SW480 (cell line): ENCODE data around the gene SLC2A5.

Experiments
- DNase-seq: peaks from one replicate; pipeline ENCODE4 v3.0.0-alpha.2; 2016; ENCODE audit warnings: low spot score

SLC2A5 gene

DNA sequence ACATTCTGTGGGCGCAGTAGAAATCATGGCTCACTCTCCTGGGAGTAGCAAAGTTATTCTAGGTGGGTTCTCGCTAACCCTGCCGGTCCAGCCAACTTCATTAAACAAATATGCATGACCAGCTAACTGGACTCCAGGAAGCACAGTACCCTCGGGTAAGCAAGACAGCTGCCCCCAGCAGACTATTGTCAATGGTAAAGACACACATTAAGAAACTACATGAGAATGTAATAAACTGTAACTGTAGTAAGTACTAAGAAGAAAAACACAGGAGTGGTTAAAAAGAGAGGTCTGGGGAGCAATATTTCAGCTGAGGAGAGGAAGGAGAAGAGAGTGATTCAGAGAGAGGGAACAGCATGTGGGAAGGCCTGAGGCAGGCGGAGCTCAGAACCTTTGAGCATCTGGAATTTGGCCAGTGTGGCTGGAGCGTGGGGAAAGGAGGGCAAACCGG lies 7.4 kb downstream of the SLC2A5 start:
- no peak for DNase-seq

DNA sequence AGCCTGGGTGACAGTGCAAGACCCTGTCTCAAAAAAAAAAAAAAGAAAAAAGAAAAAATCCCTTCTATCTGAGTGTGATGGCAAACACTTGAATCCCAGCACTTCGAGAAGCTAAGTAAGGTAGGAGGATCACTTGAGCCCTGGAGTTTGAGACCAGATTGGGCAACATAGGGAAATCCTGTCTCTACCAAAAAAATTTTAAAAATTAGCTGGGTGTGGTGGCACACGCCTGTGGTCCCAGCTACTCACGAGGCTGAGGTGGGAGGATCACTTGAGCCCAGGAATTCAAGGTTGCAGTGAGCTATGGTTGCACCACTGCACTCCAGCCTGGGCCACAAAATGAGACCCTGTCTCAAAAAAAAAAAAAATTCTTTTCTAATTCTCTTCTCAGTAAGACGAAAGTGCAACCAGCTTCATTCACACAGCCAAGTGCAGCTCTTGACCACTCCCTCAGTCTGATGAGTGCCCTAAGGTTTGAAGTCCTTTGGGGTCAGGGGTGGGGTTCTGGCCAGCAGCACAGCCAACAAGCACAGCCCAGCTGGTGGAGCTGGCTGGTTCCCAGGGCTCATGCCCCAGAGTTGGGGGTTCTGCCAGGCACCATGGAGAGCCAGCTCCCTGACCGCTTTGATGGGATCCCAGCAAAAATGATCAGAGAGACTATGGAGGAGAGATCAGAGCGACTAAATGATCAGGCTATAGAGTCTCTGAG lies 8.0 kb downstream of the SLC2A5 start:
- no peak for DNase-seq

DNA sequence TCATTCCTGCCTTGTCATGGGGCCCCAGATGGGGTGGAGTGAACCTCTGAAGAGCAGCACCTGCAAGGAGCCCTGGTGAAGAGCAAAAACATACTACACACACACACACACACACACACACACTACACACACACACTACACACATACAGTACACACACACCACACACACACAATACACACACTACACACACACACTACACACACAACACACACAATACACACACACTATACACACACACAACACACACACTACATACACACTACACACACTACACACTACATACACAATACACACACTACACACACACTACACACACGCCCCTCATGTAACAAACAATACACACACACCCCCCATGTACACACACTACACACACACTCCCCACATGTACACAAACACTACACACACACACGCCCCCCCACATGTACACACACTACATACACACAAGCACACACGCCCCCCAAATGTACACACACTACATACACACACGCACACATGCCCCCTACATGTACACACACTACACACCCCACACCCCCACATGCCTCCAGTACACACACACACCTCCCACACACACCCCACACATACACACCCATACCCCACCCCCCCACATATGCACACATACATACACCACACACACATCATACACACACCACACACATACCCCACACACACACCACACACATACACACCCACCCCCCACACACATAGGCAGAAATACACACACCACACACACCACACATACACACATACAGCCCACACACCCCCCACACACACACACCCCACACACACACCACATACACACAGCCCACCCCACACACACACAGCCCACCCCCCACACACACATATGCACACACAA lies 9.3 kb downstream of the SLC2A5 start:
- DNase-seq: no peak

DNA sequence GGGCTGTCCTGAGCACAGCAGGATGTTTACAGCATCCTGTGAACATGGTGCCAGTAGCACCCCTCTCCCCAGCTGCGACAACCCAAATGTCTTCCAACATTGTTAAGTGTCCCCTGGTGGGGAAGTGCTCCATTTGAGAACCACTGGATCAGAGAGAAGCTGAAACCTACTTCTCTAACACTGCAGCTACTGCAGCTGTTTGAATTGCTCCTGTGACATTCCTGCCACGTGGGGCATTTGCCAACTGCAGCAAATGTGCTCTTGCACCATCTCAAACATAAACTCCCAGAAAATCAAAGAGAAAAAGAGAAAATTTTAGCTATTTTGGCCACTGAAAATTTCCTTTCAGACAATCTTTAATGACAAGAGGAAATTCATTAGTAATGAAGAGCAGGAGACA lies 11.0 kb downstream of the SLC2A5 start:
- no peak for DNase-seq

DNA sequence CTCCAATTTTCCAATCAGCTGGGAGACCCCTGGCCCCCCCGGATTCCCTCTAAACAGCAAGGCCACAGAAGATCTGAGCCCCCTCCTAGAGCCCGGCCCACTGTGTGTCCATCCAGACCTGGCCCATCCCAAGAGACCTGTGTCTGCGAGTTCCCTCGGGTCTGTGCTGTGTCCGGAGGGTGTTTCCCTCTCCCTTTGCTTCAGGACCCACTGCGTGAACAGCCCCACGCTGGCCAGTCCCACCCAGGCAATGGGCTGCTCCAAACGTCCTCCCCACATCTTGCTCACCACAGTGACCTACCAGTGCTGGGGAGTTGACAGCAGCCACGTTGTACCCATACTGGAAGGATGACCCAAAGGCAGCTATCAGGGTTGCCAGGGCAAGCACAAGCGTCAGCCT lies 11.6 kb downstream of the SLC2A5 start:
- no peak for DNase-seq

DNA sequence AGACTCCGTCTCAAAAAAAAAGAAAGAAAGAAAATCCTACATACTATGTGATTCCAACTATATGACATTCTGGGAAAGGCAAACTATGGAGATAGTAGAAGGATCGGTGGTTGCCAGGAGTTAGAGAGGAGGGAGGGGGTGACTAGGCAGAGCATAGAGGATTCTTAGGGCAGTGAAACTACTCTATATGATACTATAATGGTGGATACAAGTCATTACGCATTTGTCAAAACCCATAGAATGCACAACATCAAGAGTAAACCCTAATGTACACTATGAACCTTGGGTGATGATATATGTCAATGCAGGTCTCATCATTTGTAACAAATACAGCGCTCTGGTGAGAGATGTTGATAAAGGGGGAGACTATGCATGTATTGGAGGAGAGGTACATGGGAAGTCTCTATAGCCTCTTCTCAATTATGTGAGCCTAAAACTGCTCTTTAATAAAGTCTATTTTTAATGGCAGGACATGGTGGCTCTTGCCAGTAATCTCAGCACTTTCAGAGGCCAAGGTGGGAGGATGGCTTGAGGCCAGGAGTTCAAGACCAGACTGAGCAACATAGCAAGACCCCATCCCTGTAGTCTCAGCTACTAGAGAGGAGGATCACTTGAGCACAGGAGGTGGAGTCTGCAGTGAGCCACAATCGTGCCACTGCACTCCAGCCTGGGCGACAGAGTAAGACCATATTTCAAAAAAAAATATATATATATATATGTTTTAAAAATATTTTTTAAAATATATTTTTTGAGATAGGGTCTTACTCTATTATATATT lies 17.0 kb downstream of the SLC2A5 start:
- DNase-seq: no peak

DNA sequence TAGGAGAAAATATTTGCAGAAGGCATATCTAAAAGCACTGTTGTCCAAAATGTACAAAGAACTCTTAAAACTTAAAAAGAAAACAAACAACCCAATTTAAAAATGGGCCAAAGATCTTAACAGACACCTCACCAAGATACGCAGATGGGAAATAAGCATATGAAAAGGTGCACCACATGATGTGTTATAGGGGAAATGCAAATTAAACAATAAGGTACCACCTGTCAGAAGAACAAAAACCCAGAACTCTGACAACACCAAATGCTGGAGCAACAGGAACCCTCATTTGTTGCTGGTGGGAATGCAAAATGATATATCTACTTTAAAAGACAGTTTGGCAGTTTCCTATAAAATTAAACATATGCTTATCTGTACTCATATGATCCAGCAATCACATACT lies 18.1 kb downstream of the SLC2A5 start:
- no peak for DNase-seq

DNA sequence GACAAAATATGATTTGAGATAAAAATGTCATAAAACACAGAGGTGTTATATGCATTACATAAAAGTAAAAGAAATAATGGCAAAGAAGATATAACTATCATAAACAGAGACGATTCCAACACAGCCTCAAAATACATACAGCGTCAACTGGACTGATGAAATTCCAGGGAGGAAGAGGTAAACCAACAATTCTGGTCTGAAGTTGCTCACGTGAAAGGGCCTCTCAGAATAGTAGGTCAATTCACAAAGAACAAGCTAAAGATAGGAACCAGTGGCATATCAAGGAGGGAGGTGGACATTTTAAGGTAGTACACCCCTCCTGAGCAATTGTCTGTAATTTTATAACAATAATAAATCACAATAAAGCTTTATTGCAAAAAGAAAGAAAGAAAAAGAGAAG lies 18.6 kb downstream of the SLC2A5 start:
- no peak for DNase-seq

DNA sequence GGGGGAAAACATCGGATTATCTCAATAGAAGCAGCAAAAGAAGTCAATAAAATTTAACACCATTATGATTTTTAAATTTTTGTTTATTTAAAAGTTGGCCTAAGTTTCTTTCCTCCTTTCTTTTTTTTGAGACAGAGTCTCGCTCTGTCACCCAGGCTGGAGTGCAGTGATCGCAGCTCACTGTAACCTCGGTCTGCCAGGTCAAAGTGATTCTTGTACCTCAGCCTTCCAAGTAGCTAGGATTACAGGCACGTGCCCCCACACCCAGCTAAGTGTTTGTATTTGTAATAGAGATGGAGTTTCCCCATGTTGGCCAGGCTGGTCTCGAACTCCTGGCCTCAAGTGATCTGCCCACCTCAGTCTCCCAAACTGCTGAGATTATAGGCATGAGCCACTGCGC lies 20.9 kb downstream of the SLC2A5 start:
- DNase-seq: no peak

DNA sequence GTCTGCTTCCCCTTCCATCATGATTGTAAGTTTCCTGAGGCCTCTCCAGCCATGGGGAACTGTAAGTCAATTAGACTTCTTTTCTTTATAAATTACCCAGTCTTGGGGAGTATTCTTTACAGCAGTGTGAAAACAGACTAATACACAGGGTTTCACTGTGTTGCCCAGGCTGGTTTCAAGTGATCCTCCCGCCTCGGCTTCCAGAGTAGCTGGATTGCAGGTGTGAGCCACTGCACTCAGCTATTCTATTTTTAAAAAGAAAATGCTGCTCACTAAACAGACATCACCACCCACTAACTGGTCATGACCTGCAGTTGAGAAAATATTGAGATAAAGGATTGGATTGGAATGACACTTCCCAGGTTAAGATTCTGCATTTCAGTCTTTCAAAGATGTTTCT lies 22.4 kb downstream of the SLC2A5 start:
- no peak for DNase-seq

DNA sequence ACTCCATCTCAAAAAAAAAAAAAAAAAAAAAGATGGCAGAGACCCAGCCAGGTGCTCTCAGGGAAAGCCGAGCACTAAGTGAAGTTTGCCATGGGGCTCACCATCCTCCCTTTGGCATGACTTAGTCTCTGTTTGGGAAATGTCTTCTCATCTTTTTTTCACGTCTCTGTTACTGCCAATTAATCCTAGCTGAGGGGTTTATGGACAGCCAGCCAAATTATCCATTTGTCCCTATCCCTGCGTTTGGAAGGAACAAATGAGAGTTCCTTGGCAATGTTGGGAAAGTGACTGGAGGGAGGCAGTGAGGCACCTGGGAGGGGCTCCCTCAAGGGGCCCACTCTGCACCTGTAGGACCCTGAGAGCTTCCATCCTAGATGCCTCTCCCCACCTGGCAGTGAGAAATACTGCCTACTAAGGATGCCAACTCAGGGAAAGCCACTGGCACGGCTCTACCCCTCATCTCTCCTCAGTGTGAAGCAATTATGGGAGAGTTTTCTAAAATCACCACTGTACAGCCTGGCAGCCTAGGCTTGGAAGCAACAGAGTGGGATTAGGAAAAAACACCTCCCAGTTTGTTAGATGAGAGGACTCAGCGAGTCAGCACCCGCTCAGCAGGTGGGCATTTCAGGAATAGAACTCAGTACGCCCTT lies 23.4 kb downstream of the SLC2A5 start:
- DNase-seq: no peak

DNA sequence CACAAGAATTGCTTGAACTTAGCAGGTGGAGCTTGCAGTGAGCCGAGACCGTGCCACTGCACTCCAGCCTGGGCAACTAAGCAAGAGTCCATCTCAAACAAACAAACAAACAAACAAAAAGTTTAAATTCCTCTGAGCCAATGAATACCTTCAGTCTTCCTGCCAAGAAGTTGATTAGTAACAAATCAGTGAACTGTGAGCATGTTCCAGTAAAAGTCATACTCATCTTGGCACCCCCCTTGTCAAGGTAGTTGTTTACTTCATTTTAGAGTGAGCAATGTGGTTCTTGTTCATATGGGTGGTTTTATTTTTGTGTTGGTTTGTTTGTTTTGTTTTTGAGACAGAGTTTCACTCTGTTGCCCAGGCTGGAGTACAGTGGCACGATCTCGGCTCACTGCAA lies 25.2 kb downstream of the SLC2A5 start:
- no peak for DNase-seq

DNA sequence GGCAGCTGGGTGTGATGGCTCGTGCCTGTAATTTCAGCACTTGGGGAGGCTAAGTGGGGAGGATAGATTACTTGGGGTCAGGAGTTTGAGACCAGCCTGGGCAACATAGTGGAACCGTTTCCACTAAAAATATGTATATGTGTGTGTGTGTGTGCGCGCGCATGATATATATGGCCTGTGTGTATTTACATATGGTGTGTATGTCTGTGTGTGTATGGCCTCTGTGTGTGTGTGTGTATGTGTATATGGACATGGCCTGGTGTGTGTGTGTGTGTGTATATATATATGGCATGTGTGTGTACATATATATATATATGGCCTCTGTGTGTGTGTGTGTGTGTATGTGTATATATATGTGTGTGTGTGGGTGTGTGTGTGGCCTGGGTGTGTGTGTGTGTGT lies 27.2 kb downstream of the SLC2A5 start:
- no peak for DNase-seq

DNA sequence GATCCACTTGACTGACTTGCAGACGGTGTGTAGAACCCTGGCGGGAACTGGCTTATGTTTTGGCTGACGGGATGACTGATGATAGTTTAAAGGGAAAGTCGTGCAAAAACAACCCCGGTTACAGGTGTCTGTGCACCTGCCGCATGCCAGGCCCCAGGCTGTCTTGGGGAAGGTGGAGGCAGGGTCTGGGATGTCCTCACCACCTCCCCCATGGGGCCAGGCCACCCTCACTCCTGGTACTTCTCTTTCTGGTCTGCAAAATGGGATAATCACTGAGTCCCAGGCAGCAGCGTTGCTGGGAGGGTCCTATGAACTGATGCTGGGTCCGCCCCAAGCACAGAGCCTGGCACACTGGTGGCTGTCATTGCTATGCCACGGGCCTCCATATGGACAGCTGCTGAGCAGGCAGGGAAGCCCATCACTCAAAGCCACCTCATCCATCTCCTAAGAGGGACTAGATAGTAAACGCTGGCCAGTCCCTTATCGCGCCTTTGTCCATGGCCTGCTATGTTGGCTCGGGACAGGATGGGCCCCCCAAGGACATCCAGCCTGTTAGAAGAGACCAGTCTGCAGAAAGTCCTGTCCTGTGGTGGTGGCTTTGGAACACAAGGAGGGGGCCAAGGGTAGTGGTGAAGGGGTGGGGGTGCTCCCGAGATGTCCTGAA lies 28.2 kb downstream of the SLC2A5 start:
- no peak for DNase-seq

DNA sequence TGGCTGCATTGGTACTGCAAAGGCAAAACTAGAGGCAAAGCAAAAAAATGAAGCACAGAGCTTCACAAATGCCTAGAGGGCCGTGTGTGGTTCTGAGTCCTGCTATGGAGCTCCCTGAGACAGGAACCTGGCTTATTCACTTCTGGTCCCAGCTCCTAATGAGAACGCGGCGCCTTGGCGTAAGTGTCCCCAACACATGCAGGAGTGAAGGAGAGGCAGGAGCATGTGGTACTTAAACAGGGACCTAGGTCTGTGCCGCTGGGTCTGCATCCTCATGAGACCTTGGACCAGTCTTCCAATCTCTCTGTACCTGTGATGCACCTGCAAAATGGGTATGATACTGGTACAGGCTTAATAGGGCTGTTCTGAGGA lies 28.8 kb downstream of the SLC2A5 start:
- no peak for DNase-seq

DNA sequence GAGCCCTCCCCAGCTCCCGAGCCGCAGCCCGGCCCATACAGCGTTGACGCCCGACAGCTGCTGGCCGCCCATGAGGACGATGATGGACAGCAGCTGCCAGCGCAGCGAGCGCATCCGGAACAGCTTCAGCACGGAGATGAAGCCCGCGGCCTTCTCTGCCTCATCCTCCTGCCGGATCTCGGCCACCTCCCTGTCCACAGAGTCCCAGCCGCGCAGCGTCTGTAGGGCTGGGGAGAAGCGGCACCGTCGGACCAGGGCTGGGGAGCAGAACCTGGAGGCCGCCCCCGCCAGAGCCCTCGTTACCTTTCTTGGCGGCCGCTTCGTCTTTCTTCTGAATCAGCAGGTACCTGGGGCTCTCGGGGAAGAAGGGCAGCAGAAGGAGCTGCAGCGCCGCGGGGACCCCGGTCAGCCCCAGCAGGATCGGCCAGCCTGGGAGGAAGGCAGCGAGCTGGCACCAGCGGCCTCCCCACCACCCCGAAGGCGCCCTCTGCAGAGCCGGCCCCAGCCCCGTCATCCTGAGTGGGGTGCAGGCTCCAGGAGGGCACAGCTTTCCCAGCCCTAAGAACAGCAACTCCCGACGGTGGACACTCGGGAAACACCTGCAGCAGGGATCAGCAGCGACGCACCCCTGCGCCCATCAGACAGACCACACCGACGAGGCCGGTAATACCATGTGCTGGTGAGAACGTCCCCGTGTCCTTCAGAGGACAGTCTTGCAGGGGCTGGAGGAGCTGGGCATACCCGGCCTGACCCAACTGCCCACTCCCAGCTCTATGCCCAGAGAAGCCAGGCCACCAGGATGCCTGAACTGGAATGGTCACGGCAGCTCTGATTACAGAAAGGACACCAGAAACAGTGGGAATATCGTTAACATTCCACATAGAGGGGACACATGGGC lies 29.4 kb downstream of the SLC2A5 start:
- no peak for DNase-seq

DNA sequence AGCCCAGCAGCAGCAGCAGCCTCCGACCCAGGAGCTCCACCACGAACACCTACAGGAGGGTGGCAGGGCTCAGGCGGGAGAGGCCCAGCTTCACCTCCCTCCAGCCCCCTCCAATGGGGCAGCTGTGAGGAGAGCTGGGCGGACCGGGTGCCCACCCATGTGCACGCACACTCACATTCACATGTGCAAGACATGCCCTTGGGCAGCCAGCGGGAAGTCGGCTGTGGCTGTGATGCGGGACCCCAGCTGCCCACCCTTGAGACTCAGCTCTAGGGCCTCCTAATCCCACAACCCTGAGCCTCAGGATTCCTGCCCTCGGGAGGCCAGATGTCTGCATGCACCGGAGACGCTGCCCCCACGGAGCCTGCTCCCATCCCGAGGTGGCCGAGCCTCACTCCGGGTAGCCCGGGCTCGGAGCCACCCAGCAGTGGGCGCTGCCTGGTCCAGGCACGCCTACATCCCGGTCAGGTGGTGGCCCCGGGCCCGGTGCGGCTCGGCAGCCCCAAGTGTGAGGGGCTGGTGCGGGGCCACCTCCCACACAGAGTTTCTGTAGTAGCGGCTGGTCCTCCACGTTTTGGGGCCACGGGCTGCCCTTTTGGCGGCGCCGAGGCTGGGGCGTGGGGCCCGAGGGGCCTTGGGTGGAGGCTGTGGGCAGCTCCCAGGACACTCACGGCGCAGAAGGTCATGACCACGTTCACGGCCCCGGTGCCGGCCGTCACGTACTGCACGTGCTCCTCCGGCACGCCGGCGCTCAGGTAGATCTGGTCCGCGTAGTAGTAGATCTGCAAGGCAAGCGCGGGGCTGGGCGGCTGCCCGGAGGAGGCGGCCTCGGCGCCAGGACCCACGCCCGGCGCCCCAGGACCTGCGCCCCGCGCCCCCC lies 30.3 kb downstream of the SLC2A5 start:
- DNase-seq: no peak

DNA sequence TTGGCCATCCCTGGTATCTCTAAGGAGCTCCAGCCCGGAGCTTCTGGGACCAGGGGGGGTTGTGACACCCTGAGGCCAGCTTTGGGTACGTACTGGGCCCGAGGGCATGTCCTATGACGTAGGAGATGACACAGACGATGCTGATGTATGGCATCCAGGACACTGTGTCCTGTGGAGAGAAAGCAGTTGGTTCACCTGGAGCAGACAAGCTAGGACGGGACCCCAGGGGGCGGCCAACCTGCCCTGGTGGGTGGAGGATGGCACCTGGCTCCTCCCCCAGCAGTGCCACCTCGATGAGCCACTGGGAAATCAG lies 31.1 kb downstream of the SLC2A5 start:
- no peak for DNase-seq

DNA sequence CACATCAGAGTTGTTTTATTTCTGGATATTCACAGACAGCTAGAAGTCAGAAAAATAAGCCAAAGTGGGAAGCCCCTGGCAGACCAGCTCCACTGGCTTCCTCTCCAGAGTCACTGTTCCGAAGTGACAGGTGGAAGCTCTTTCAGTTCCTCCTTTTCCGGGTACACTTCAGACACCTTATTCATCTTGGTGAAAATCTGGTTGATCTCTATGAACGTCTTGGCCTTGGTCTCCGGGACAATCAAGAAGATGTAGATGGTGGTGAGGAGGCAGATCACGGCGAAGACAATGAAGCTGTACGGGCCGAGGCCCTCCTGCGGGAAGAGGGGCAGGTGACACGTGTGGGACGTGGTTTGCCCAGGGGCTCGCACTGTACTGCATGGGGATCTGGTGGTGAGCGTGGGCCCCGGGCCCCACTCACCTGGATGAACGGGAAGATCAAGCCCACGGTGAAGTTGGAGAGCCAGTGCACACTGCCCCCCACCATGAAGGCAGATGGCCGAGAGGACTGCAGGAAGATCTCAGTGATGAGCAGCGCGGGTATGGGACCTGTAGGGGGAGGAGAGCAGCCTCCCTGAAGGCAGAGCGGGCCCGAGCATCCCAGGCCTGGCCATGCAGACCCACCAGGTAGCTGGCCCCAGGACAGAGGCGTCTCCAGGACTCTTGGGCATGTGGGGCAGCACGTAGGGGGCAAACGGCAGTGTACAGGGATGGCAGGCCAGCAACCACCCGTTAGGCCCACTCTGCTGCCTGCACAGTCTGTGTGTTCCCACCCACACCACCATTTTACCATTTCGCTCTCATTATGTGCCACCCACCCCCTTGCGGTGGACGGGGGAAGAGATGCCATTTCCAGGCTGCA lies 31.7 kb downstream of the SLC2A5 start:
- no peak for DNase-seq
